Measurements from ENCODE around the gene CIBAR2.

The CIBAR2 gene

DNA sequence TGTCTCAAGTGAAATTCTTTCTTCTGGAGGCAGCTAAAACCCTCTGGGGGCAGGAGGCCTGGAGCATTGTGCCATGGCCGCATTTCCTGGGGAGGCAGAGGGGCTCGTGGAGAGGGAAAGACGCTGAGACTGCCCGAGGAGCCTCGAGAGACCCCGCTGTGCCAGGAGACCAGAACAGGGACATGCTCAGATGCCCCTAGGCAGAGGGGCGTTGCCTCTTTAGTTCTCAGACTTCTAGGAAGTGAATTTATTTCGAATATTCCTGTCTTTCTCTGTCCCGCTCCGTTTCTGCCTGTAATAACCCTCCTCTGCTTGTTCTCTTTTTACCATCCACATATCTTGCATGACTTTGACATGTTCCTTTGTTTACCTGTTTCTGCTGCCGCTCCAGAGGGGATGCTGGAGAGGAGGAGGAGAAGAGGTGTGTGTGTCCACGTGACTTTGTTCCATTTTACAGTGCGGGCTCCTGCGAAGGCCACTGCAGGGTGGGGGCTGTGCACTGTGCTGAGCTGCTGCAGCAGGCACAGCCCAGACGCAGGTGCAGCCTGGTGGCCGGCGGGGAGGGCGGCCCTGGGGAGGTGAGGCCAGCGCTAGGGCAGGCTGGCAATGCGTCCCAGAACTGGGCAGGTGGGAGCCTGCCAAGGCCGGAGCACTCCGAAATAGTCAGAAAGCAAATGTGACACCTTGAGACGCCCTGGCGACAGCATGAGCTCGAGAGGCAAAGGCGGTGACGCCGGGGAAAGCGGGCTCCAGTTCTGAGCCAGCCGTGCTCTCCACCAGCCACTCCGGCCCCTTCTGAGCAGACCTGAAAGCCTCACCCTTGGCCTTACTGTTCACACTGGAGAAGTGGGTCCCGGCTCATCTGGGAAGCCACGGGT, 29.9 kb downstream of the CIBAR2 start:
- H3K27me3 ChIP-seq (ENCODE audit: control insufficient read depth, insufficient read depth, low read length): peaks cover 24% of the 10 kb centered on the region; the same call in 1 of the 2 replicates
- H3K9me3 ChIP-seq (ENCODE audit: control insufficient read depth, insufficient read depth, low read length): no peaks in the 10 kb centered on the region
- H3K4me1 ChIP-seq (ENCODE audit: control insufficient read depth, insufficient read depth, low read length): peaks cover 10% of the 10 kb centered on the region
- H3K36me3 ChIP-seq (ENCODE audit: control insufficient read depth, insufficient read depth, low read length): no peaks in the 10 kb centered on the region
- WGBS (ENCODE audit: insufficient coverage, insufficient read length): no CpG with 5 or more reads among the region's 33 CpGs
- no peak overlapping the region for H3K4me3 ChIP-seq (ENCODE audit: low read length)
- H3K27ac ChIP-seq (ENCODE audit: low read length): no peak overlapping the region
- DNase-seq (ENCODE audit: low read depth, low spot score): no peak

DNA sequence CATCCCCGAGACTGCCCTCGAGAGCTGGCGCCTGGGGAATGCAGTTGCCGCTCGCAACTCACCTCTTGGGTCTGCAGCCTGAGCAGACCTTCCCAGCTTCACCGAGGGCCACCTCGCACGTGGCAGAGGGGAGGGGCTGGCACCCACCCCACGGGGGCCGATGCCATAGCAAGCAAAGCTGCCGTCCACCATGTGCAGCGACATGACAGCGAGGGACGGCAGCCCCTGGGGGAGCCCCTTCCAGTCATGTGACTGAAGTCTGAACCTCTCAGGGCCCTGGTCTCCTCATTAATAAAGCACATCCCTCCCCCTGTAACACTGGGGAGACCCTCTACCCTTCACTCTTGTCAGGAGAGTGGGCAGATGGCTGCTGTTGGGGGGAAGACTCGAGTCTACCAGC, 30.5 kb downstream of the CIBAR2 start:
- H3K27ac ChIP-seq (ENCODE audit: low read length): no peak overlapping the region
- H3K4me1 ChIP-seq (ENCODE audit: control insufficient read depth, insufficient read depth, low read length): peaks cover 10% of the 10 kb centered on the region
- no peaks in the 10 kb centered on the region for H3K9me3 ChIP-seq (ENCODE audit: control insufficient read depth, insufficient read depth, low read length)
- H3K27me3 ChIP-seq (ENCODE audit: control insufficient read depth, insufficient read depth, low read length): peaks cover 24% of the 10 kb centered on the region; the same call in 1 of the 2 replicates
- WGBS (ENCODE audit: insufficient coverage, insufficient read length): no CpG with 5 or more reads among the region's 15 CpGs
- H3K36me3 ChIP-seq (ENCODE audit: control insufficient read depth, insufficient read depth, low read length): no peaks in the 10 kb centered on the region
- no peak overlapping the region for H3K4me3 ChIP-seq (ENCODE audit: low read length)
- no peak for DNase-seq (ENCODE audit: low read depth, low spot score)

DNA sequence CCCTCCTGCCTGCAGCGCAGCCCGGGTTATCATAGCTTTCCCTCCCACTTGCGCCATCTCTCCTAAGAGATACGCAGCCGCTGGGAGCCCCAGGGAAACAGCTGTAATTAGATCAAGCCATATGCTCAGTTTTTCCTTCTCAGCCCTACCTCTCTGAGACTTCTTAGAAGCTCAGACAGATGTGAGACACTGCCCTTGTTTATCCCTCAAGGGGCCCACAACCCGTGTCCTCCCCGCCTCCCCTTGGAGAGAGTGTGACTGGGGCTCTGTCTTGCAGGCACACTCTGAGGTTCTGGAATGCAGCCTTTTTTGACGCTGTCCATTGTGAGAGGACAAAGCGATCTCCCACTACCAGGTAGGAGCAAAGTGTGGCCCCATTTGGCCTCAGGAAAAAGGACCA, 31.2 kb downstream of the CIBAR2 start:
- Histone ChIP-seq H3K4me1 (ENCODE audit: control insufficient read depth, insufficient read depth, low read length) (peaks cover 10% of the 10 kb centered on the region), H3K4me3 (ENCODE audit: low read length) (no peak overlapping the region), H3K27me3 (ENCODE audit: control insufficient read depth, insufficient read depth, low read length) (peaks cover 24% of the 10 kb centered on the region; the same call in 1 of the 2 replicates), H3K27ac (ENCODE audit: low read length) (no peak overlapping the region), H3K36me3 (ENCODE audit: control insufficient read depth, insufficient read depth, low read length) (no peaks in the 10 kb centered on the region), H3K9me3 (ENCODE audit: control insufficient read depth, insufficient read depth, low read length) (no peaks in the 10 kb centered on the region)
- WGBS (ENCODE audit: insufficient coverage, insufficient read length): no CpG with 5 or more reads among the region's 9 CpGs
- no peak for DNase-seq (ENCODE audit: low read depth, low spot score)

DNA sequence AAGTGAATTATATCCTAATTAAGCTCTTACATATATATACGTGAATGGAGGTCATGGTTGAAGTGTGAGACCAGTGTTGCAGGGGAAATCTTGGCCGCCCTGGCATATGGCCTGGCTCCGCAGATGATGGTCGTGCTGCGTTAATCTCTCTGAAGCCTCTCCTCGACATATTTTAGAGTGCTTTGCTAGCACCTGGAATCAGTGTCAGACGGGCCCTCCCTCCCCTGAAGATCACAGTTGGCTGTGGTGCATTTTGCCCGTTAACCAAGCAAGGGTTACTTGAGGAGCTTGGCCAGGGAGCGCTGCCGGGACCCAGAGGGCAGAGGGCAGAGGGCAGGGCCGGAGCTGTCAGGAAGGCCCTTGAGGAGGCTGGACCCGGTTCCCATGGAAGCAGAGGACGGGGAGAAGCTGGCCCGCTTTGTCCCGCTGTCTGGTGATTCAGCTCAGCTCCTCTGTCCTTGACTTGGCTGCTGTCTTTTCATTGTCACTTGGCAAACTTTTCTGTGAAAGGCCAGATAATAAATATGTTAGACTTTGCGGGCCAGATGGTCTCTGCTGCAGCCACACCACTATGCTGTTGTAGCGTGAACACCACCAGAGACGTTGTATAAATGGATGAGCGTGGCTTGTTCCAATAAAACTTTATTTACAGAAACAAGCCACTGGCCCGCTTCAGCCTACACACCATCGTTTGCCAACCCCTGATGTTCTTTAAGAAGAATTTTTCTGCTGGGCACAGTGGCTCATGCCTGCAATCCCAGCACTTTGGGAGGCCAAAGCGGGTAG, 32.3 kb downstream of the CIBAR2 start:
- Histone ChIP-seq H3K27me3 (ENCODE audit: control insufficient read depth, insufficient read depth, low read length) (peaks cover 16% of the 10 kb centered on the region; the same call in 1 of the 2 replicates), H3K4me1 (ENCODE audit: control insufficient read depth, insufficient read depth, low read length) (peaks cover 10% of the 10 kb centered on the region), H3K4me3 (ENCODE audit: low read length) (no peak overlapping the region), H3K9me3 (ENCODE audit: control insufficient read depth, insufficient read depth, low read length) (no peaks in the 10 kb centered on the region), H3K27ac (ENCODE audit: low read length) (no peak overlapping the region), H3K36me3 (ENCODE audit: control insufficient read depth, insufficient read depth, low read length) (no peaks in the 10 kb centered on the region)
- WGBS (ENCODE audit: insufficient coverage, insufficient read length): no CpG with 5 or more reads among the region's 22 CpGs
- DNase-seq (ENCODE audit: low read depth, low spot score): no peak

DNA sequence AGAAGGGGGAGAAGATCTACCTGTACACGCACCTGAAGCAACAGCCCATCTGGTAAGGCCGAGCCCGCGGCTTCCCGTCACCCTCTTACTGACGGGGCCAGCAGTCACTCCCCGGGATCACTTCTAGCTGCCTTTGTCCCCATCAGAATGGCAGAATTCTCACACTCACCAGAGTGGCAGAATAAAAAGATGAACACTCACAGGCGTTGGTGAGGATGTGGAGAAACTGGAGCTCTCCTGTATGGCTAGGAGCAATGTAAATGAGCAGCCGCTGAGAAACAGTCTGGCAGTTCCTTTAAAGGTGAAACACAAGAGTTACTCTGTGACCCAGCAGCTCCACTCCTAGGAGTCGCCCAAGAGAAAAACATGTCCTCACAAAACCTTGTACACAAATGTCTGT, 33.3 kb downstream of the CIBAR2 start:
- peaks cover 10% of the 10 kb centered on the region for H3K4me1 ChIP-seq (ENCODE audit: control insufficient read depth, insufficient read depth, low read length)
- H3K36me3 ChIP-seq (ENCODE audit: control insufficient read depth, insufficient read depth, low read length): no peaks in the 10 kb centered on the region
- no peak overlapping the region for H3K27ac ChIP-seq (ENCODE audit: low read length)
- WGBS (ENCODE audit: insufficient coverage, insufficient read length): no CpG with 5 or more reads among the region's 10 CpGs
- no peak for DNase-seq (ENCODE audit: low read depth, low spot score)
- H3K9me3 ChIP-seq (ENCODE audit: control insufficient read depth, insufficient read depth, low read length): no peaks in the 10 kb centered on the region
- no peak overlapping the region for H3K4me3 ChIP-seq (ENCODE audit: low read length)
- H3K27me3 ChIP-seq (ENCODE audit: control insufficient read depth, insufficient read depth, low read length): peaks cover 15% of the 10 kb centered on the region; the same call in 1 of the 2 replicates

DNA sequence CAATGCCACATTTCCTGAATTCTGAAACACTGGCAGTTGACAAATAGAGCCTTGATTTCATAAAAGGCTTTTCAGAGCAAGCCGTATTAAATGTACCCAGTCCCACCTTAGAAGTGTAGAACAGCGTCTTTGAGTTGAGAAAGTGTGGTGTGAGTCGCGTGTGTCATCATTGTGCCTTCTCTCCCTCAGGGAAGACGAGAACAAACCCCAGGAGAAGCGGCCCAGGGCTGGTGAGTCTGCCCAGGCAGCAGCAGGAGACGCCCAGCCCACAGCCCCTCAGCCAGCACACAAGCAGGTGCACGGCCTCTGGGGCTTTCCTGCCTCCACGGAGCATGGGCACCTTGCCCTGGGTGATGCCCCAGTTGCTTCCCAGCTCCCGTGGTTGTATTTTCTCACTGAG, 34.0 kb downstream of the CIBAR2 start:
- no peak overlapping the region for H3K27ac ChIP-seq (ENCODE audit: low read length)

DNA sequence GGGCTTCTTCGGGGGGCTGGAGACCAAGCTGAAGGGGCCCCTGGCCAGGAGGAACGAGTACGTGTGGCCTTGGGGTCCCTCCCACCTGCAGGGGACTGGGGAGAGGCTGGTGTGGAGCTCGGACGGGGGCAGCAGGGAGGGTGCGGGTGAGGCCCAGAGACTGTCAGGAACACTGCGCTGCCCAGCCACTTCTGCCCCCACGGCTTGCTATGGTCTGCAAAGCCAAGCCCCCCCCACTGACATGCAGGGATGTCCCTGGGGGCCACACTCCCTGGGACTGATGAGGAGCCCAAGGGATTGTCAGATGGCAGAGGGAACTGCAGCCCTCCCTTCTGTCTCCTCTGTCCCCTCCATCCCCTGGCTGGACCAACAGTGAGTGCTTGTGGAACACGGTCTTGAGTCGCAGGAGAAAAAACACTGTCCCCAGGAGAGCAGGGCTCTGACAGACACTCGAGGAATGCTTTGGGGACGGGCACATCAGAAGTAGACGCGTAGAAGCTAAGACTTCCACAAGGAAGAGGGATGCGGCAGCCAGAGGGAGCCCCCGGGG, 34.6 kb downstream of the CIBAR2 start:
- no peak overlapping the region for H3K4me3 ChIP-seq (ENCODE audit: low read length)
- no peak for DNase-seq (ENCODE audit: low read depth, low spot score)
- H3K27me3 ChIP-seq (ENCODE audit: control insufficient read depth, insufficient read depth, low read length): peaks cover 13% of the 10 kb centered on the region; the same call in 1 of the 2 replicates
- no CpG with 5 or more reads among the region's 16 CpGs for WGBS (ENCODE audit: insufficient coverage, insufficient read length)
- peaks cover 6% of the 10 kb centered on the region for H3K4me1 ChIP-seq (ENCODE audit: control insufficient read depth, insufficient read depth, low read length)
- H3K36me3 ChIP-seq (ENCODE audit: control insufficient read depth, insufficient read depth, low read length): no peaks in the 10 kb centered on the region
- no peaks in the 10 kb centered on the region for H3K9me3 ChIP-seq (ENCODE audit: control insufficient read depth, insufficient read depth, low read length)
- no peak overlapping the region for H3K27ac ChIP-seq (ENCODE audit: low read length)

More for the DNA sequence above, 34.0 kb downstream of the CIBAR2 start:
- no peak for DNase-seq (ENCODE audit: low read depth, low spot score)
- H3K27me3 ChIP-seq (ENCODE audit: control insufficient read depth, insufficient read depth, low read length): peaks cover 15% of the 10 kb centered on the region; the same call in 1 of the 2 replicates
- H3K9me3 ChIP-seq (ENCODE audit: control insufficient read depth, insufficient read depth, low read length): no peaks in the 10 kb centered on the region
- H3K4me3 ChIP-seq (ENCODE audit: low read length): no peak overlapping the region
- no peaks in the 10 kb centered on the region for H3K36me3 ChIP-seq (ENCODE audit: control insufficient read depth, insufficient read depth, low read length)
- WGBS (ENCODE audit: insufficient coverage, insufficient read length): no CpG with 5 or more reads among the region's 10 CpGs
- peaks cover 6% of the 10 kb centered on the region for H3K4me1 ChIP-seq (ENCODE audit: control insufficient read depth, insufficient read depth, low read length)

DNA sequence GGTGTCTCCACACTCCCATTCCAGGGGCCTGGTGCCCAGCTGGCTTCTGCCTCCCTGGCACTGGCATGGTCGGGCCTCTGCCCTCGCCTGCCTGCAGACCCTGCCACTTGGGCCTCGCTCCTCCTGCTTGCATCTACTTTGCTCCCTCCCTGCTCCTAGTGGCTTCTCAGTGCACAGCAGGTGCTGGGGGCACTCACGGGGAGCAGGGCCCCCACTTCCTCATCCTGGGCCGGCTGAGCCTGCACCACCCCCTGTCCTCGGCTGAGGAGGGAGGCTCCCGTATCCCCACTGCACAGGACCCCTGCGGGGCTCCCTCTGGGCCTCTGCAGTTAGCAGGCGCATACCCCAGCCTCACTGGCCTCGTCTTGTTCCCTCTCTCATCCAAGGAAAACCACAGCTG, 35.2 kb downstream of the CIBAR2 start:
- peaks cover 7% of the 10 kb centered on the region; the same call in 1 of the 2 replicates for H3K27me3 ChIP-seq (ENCODE audit: control insufficient read depth, insufficient read depth, low read length)
- WGBS (ENCODE audit: insufficient coverage, insufficient read length): no CpG with 5 or more reads among the region's 10 CpGs
- H3K4me3 ChIP-seq (ENCODE audit: low read length): no peak overlapping the region
- no peaks in the 10 kb centered on the region for H3K36me3 ChIP-seq (ENCODE audit: control insufficient read depth, insufficient read depth, low read length)
- no peaks in the 10 kb centered on the region for H3K9me3 ChIP-seq (ENCODE audit: control insufficient read depth, insufficient read depth, low read length)
- DNase-seq (ENCODE audit: low read depth, low spot score): no peak
- H3K4me1 ChIP-seq (ENCODE audit: control insufficient read depth, insufficient read depth, low read length): peaks cover 3% of the 10 kb centered on the region; the same call in 1 of the 2 replicates
- H3K27ac ChIP-seq (ENCODE audit: low read length): no peak overlapping the region

DNA sequence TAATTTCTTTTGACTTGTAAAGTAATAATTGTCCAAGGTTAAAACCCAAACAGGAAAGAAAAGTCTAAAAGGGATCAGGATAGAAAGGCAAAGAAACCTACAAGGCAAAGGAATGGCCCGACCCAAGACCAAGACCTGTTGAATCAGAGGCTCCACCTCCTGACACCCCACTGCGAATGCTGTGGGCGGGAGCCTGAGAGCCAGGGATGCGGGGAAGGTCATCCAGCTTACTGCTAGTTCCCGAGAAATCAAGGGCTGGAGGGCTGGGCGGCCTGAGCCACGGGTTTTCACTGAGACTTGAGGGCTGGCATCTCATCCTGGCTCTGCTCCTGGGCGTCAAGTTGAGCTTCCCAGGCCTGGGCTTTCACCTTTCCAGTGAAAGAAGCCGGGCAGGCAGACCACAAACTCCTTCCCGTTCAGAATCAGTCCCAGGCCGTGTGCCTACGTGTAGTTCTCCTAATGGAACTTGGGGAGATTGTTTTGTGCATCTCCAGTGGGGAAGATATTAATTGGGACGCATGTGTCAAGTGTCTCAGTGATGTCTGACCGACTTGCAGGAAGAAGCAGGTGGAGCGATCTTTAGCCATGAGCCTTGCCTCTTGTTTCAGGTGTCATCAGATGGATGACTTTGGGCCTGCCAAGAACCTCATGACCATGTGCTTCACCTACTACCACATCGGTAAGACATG, 36.9 kb downstream of the CIBAR2 start:
- no peak overlapping the region for H3K4me3 ChIP-seq (ENCODE audit: low read length)
- DNase-seq (ENCODE audit: low read depth, low spot score): no peak
- H3K4me1 ChIP-seq (ENCODE audit: control insufficient read depth, insufficient read depth, low read length): no peaks in the 10 kb centered on the region
- H3K27ac ChIP-seq (ENCODE audit: low read length): no peak overlapping the region
- H3K9me3 ChIP-seq (ENCODE audit: control insufficient read depth, insufficient read depth, low read length): no peaks in the 10 kb centered on the region
- no peaks in the 10 kb centered on the region for H3K27me3 ChIP-seq (ENCODE audit: control insufficient read depth, insufficient read depth, low read length)
- WGBS (ENCODE audit: insufficient coverage, insufficient read length): no CpG with 5 or more reads among the region's 16 CpGs
- no peaks in the 10 kb centered on the region for H3K36me3 ChIP-seq (ENCODE audit: control insufficient read depth, insufficient read depth, low read length)

All from iPS DF 6.9 (cell line).